NCI-H1694 treated with DMSO at 0.1 percent for 48 hours (cell line): ENCODE measurements around the gene CR1L.
A peak's percentile ranks its signal among the peaks of the same experiment; 100 is the strongest.
"Not testable (repeated sequence)": the region's sequence is repeated elsewhere in the genome, so short reads cannot be mapped to it uniquely, and the experiment has no call there.

Experiments
- DNase-seq: peaks from one replicate; lab custom pipeline; 2025; lab: John Stamatoyannopoulos, UW

Gene CR1L

DNA sequence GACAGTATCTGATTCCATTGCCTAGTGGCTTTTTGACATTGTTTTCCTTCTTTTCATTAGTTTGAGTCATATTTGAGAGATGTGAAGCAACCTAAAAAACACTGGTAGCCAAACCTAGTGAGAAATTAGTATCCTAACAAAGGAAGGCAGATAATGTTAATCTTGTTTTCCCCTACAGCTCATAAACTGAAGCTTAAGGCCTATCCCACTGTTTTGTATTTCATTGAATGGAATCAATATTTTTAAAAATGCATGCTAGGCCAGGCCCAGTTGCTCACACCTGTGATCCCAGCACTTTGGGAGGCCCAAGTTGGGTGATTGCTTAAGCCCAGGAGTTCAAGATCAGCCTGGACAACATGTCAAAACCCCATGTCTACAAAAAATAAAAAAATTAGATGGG lies 1.2 kb downstream of the CR1L start:
- DNase-seq: no peak

DNA sequence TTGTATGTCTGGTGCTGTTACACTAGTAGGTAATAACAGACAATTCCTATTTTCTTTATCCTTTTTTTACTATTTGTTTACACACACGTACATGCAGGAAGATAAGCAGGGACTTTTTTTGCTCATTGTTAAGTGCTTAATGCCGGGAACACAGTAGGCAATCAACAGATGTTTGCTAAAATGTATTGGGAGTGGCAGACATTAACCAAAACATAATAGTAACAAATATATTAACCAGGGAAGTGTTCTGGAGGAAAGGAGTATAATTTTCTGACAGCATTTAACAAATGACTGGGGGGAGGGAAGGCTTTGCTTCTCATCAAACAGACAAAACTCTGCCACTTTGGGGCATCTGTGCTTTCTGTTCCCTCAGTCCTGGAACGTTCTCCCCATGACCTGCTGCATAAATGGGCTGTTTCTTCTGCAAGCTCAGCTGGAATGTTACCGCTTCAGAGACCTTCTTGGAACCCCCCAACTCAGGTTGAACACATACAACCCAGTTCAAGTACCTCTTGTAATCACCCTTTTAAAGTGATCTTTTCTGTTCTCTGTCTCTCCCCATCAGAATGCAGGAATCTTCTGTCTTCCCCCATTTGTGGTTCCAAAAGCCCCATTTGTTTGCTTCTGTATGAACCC lies 2.1 kb downstream of the CR1L start:
- DNase-seq: no peak

DNA sequence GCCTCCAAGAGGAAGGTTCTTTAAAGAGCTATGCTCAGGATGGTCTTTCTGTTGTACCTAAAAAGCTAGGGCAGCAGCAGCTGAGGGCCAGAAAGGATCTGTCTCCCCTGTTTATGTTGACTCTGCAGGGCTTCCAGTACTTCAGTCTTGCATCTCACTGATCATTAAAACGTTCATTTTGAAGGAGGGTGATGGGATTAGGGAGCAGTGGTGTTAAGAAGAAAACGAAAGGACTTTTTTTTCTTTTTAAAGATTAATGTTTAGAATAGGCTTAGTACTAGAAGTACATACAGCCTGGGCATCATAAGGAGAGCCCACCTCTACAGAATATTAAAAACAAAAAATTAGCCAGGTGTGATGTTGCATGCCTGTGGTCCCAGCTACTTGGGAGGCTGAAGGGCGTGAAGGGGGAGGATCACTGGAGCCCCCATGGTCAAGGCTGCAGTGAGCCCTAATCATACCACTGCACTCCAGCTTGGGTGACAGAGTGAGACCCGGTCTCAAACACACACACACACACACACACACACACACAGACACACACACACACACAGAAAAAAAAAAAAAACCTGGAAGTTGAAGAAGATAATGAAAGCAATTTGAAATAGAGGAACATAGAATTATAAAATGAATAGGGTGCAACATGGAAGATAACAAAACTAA lies 2.9 kb downstream of the CR1L start:
- DNase-seq: no peak

DNA sequence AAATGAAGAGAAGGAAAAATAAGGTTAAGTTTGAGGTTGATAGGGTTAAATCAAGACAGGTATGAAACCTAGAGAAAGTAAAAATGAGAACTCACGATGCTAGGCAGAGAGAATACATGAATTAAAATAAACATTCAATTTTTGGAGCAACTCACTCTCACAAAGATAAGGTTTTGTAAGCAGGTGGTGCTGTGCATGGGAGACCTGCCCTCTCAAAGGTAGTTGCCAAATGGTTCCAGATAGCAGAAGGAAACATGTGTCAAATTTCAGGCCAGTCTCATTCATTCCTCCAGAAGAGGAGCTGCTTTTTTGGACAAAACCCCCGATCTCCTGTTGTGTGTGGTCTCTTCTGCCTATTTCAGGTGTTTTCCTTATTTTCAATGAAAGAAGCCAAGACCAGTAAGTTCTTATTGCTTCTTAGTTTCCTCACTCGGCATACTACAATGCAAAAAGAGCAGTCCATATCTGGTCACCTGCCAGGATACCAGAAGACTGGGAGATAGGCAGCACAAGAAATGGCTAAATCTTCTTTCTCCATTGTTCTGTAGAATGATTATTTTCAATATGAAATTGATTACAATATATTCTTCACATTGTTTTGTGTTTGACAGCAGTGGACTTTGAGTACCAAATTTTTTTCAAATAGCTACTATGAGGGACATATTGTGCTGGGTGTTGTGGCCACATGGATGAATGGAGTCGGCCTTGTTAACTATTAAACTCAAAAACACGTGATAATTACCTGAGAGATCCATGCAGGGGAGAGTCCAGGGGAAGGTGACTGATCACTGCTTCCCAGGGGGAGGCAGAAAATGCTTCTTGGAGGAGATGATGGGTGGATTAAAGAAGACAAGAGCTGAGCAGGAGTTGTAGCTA lies 3.6 kb downstream of the CR1L start:
- no peak for DNase-seq

DNA sequence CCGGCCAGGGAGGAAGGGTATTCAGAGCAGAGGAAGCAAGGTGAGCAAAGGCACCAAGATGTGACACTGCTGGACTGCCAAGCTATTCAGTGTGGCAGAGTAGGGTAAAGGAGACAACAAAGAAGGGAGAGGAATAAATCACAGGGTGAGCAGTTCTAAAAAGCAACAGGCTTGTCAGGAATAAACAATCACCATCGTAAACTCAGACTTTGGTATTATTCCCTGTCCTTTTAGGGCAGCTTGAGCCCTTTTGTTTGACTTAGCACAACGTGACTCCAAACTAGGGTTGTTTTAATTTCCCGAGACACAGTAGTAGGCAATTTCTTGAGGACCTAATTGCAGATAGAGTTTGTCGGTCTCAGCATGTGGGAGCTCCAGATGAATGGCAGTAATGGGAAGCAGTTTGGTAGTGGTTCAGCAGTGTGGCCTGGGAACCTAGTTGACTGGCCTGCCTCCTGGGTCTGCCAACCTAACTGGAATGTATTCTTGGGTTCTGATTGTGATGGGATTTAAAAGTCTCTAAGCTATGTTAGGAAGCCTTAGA lies 4.3 kb downstream of the CR1L start:
- no peak for DNase-seq

DNA sequence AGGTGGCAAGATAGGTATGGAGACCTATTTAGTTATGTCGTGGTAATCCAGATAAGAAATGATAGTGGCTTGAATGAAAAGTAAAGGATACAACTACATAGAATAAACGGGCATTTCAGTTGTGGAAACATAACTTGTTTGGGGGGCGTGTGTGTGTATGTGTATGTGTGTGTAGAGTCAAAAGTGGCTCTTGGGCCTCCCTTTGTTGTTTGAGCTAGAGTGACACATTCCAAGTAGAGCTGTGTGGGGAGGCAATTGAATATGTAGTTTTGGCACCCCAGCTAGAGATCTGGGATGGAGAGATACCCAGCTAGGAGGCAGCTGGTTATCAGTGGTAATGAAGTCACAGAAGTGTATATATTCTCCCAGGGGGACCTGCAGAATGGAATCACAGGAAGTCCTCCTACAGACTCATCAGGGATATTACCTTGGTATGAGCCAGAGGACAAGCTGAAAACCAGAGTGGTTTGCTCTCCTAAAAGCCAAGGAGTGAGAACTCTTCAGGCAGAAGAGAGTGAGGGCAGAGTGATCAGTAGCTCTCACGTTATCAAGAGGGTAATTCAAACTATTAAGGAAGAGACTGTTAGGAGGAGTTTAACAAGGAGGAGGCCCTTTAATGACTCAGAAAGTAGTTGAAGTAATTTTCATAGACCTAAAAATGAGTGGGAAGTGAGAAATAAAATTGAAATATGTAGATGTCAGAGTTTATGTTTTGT lies 5.1 kb downstream of the CR1L start:
- DNase-seq: no peak

DNA sequence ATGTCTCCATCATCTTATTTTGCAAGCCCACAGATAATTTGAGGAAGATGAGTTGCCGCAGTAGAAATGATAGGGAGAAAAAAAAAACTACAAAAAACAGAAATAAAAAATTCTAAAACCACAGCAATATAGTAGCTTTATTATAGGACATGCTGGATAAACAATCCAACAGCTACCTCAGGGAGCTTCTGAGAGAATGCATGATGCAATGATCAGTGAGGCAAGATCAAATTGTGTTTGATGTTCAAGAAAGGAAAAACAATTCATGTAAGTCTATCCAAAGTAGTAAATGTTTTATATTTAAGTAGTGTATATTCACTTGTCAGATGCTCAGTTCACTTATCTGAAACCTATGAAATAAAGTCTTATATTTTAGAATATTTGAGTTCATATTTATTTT lies 6.7 kb downstream of the CR1L start:
- no peak for DNase-seq

DNA sequence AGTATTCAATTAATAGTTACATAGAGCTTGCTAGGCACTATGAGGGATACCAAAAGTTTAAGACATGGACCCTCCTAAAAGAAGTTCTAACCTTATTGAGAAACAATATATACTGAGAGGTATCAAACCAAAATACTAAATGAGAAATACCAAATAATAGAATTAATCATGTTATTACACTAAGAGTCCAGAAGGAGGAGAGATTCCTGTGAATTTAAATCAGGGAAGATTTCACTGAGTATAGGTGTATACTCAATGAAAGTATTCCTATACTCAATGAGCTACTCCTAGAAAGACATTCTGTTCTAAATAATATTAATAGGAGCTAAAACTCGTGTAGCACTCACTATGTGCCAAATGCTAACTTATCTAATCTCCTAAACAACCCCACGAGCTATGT lies 9.4 kb downstream of the CR1L start:
- DNase-seq: peak; percentile 3

DNA sequence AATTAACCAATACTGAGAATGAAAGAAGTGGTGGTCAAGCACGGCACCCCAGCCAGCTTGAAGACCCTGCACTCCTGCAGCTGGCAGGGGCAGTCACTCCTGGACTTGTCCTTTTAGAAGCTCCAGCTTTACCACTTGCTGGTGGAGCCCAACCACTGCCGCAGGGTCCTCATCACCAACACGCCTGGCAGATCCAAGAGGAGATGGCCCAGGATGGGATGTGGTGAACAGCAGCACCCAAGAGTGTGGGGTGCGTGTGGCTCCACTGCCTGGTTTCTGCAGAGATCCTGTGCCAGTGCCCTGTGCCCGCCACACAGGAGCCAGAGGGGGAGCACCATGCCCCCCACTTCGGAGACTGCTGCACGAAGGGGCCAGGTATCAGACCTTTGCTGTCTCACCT lies 13.5 kb downstream of the CR1L start:
- DNase-seq: no peak

DNA sequence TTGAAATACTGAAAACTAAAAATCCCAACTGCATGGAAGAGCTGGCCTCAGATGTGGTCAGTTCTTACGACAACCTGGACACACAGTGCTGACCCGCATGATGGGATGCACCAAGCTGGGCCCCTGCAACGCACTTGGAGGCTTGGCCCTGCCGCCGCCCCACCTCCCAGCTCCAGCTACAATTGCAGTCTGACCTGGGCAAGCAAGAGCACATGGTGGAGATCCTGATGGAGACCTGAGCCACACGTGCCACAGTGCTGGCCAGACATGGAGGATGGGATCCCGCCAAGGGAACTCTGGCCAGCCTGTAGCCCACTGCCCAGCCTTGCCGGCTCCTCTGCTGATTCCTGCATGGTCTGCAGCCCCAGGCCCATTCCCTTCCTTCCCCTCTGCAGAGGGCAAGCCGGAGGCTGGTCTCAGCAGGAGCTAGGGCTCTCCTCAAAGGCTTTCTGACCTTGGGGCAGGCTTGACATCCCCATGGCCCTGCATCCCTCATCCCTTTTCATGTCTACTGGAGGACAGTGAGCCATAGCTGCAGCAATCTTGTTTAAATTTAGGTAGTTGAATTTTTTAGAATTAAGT lies 14.1 kb downstream of the CR1L start:
- no peak for DNase-seq

DNA sequence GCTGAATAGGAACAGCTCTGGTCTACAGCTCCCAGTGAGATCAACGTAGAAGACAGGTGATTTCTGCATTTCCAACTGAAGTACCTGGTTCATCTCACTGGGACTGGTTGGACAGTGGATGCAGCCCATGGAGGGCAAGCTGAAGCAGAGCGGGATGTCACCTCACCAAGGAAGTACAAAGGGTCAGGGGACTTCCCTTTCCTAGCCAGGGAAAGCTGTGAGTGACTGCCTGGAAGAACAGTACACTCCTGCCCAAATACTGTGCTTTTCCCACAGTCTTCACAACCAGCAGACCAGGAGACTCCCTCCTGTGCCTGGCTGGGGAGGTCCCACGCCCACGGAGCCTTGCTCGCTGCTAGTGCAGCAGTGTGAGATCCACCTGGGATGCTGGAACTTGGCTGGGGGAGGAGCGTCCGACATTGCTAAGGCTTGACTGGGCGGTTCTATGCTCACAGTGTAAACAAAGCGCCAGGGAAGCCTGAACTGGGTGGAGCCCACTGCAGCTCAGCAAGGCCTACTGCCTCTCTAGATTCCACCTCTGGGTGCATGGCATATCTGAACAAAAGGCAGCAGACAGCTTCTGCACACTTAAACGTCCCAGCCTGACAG lies 14.7 kb downstream of the CR1L start:
- DNase-seq: no peak

DNA sequence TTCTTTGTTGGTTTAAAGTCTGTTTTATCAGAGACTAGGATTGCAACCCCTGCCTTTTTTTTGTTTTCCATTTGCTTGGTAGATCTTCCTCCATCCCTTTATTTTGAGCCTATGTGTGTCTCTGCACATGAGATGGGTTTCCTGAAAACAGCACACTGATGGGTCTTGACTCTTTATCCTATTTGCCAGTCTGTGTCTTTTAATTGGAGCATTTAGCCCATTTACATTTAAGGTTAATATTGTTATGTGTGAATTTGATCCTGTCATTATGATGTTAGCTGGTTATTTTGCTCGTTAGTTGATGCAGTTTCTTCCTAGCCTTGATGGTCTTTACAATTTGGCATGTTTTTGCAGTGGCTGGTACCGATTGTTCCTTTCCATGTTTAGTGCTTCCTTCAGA lies 16.5 kb downstream of the CR1L start:
- DNase-seq: not testable (repeated sequence)

DNA sequence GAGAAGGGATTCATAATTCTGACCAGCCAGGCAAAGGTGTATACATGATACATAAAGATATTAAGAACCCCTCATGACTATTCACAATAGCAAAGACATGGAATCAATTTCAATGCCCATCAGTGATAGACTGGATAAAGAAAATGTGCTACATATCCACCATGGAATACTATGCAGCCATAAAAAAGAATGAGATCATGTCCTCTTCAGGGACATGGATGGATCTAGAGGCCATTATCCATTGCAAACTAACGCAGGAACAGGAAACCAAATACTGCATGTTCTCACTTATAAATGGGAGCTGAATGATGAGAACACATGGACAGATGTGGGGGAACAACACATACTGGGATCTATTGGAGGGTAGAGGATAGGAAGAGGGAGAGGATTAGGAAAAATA lies 21.4 kb downstream of the CR1L start:
- no peak for DNase-seq

DNA sequence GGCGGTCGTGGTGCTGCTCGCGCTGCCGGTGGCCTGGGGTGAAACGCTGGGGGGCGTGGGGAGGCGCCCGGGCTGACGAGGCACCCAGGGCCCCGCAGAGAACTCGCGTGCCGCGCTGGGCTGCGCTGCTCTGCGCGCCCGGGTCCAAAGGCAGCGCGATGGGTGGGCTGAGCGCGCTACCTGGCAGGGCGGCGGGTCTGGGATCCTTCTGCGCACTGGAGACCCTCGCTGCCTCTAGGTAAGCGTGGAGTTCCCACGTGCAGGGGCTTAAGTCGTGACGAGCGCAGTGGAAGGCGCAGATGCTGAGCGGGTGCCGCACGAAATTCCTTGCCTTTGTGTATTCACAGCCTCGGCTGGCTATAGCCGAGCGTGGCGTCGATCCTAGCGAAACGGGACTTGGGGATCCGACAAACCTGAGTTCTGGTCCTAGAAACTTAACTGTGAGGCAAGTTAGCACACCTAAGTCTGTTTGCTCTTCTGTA lies 24.6 kb downstream of the CR1L start:
- no peak for DNase-seq

DNA sequence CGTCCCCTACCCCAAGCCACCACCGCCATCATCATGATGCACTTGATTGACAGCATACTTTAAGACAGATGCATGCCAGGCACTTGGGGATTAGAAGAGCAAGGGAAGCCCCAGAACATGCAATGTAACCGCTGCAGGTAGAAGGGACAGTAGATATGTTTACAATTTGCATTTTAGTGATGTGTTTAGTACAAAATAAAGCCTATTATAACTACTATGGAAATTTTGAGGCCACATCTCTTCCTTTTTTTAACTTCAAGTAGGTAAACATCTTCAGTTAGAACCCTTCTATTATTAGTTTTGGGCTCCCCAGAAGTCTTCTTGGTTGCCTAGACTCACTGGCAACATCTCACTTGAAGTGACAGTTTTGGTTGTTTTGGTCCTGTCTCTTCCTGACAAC lies 25.3 kb downstream of the CR1L start:
- no peak for DNase-seq

DNA sequence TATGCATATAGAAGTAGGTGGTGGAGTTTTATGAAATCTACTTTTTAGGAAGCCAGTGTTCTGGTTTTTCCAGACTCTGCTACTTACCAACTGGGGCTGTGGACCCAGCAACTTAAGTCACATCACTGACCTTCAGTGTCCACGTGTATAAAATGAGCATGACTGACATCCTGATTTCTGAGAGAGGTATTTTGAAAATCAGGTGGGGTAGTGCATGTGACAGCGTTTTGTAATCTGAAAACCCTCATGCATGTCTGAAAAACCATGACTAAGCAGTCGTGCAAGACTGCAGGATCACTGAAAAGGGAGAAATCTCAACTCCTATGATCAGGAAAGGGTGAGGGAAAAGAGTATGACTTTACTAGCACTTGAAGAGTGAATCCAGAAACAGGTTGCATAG lies 26.1 kb downstream of the CR1L start:
- DNase-seq: no peak

DNA sequence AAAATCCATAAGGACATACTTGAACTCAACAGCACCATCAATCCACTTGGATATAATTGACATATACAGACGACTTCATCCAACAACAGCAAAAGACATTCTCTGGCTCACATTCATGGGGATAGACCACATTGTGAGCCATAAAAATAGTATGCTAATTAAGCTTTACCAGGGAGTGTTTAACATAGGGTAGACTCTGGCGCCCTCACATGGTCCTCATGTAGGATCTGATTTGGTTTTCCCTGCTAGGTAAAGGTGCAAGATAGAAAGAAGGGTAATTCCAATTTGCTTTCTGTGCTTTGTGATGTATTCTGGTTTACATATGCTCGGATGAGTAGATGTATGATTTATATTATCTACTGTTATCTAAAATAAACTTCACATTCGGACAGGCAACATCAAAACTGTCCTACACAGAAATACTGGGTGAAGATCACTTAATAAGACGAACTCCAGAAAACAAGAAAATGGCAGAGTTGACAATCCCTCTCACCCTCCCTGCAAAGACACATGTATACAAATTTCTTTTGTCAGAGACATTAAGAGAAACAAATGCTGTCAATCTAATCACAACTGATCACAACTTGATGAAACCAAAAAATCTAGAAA lies 27.7 kb downstream of the CR1L start:
- DNase-seq: peak; percentile 63

DNA sequence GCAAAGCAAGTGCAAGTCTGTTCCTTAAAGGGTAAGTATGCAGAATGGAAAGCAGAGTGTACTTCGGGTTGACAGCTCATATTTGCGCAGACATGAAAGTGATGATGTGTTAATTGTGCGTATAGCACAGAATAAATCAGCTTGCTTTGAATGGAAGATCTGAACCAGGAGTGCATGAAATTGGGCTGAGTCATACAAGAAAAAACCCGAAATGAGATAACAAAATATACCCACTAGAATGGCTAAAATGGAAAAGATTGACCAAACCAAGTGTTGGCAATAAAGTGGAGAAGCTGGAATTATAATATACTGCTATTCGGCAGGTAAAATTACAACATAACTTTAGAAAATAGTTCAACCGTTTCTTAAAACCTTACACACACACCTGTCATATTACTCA lies 28.5 kb downstream of the CR1L start:
- DNase-seq: no peak

DNA sequence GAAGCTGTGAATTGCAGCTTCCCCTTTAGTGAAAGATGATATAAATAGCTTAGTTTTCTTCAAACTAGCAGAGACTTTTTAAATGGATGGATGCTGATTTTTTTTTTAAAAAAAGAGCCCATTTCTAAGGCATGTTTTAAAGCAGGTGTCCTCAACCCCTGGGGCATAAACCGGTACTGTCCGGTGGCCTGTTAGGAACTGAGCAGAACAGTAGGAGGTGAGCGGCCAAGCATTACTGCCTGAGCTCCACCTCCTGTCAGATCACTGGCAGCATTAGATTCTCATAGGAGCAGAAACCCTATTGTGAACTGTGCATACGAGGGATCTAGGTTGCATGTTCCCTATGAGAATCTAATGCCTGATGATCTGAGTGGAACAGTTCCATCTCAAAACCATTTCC lies 31.2 kb downstream of the CR1L start:
- no peak for DNase-seq

DNA sequence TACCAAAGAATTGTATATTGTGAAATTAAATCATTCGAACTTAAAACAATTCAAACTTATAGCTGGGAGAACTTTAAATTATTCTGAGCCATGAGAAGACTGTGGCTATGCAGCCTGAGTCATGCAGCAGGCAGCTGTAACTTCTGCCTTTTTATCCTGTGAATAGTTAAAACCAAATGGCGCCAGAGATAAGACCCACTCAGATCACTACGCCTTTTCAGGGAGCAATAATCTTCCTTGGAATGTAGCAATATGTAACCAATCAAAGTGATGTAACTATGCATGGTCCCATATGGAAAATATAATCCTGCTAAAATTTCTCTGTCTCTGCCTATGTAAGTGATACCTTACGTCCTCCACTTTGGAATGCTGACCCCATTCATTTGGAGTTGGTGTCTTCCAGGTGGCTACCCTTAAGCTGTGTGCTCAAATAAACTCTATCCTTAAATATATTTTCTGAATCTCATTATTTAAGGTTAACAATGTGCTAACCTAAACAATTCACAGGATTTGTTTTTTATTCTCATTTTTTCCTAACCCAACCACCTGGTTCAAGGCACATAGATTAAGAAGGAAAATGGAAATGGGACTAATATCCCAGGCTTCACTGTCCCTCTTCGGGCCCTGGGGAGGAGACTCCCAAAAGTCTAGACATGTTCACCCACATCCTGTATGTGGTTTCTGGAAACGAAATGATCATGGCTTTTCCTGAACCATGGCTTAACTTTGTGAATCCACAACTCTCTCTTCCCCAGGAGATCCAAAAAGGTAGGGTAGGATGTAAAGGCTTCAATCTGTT lies 35.9 kb downstream of the CR1L start:
- DNase-seq: not testable (repeated sequence)
